ENCODE data around the gene ABCC3. TPM values are rescaled to one million over a fixed set of nuclear protein-coding genes. Genes with fewer than 3 reads are reported as not detected.

ABCC3 gene
- total and polyA plus RNA-seq, 9 of the 15 experiments (the other 6 are each of a cell fraction or from before 2014, with no cell fraction given), result 0.03 to 1.6 (median 0.42) TPM; not detected in 5

- TF ChIP-seq ARID2 (IDR thresholded peaks at IDR 0.05) (no peak), KAT8 (IDR thresholded peaks at IDR 0.05; ENCODE audit: low read depth) (peak; percentile 52; the same call in 1 of the 2 replicates), RNF219 (CRISPR knock-in tag; IDR thresholded peaks at IDR 0.05) (no peak), ZNF512 (tag; IDR thresholded peaks at IDR 0.05) (no peak), ZNF316 (IDR thresholded peaks at IDR 0.05) (peak; percentile 23; the same call in 1 of the 2 replicates), ZBTB43 (CRISPR knock-in tag; IDR thresholded peaks at IDR 0.05) (no peak), CHD2 (IDR thresholded peaks at IDR 0.05; ENCODE audit: low read depth, low read length) (peak; percentile 83), ELF1 (tag; IDR thresholded peaks at IDR 0.05) (peak; percentile 78), ZNF384 (IDR thresholded peaks at IDR 0.05; ENCODE audit: low read depth, low read length) (no peak), FOXP1 (CRISPR knock-in tag; IDR thresholded peaks at IDR 0.05) (peak; percentile 90), POLR2H (tag; IDR thresholded peaks at IDR 0.05; ENCODE audit: low read depth) (peak; percentile 90), ZNF449 (CRISPR knock-in tag; IDR thresholded peaks at IDR 0.05) (0 out of 2 replicates have a peak, but pooled peaks have one; percentile 39), NR2C2 (CRISPR knock-in tag; IDR thresholded peaks at IDR 0.05) (no peak; the same call in 1 of the 2 replicates), NR2C2 (tag; IDR thresholded peaks at IDR 0.05) (peak; percentile 61; the same call in 1 of the 2 replicates), NCOR1 (IDR thresholded peaks at IDR 0.05) (peak; percentile 47), EHMT2 (IDR thresholded peaks at IDR 0.05) (no peak), C11orf30 (IDR thresholded peaks at IDR 0.05; ENCODE audit: low read depth) (peak; percentile 47; the same call in 1 of the 2 replicates), FOSL1 (tag; conservative IDR thresholded peaks at IDR 0.05) (0 out of 2 replicates have a peak, but pooled peaks have one; percentile 4), SRF (CRISPR knock-in tag; IDR thresholded peaks at IDR 0.05) (peak in 1 of 2 experiments; percentile 45; a peak in 1 of 4 replicates), ZNF24 (IDR thresholded peaks at IDR 0.05) (peak; percentile 4; the same call in 1 of the 2 replicates)
- TF ChIP-seq, protein P1, sequence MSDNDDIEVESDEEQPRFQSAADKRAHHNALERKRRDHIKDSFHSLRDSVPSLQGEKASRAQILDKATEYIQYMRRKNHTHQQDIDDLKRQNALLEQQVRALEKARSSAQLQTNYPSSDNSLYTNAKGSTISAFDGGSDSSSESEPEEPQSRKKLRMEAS (CRISPR knock-in tag; IDR thresholded peaks at IDR 0.05), result peak; percentile 90
Measured at GRCh38 chr17:50719144-50719923, 84.7 kb downstream of the ABCC3 start, which contains the start of gene LUC7L3 (continued).
